ENCODE data around the gene MS4A6E. TPM values are rescaled to one million over a fixed set of nuclear protein-coding genes. Genes with fewer than 3 reads are reported as not detected.

Gene MS4A6E
- total RNA-seq, 1 experiment from 2014 or later = not detected

GRCh38 chr11:60367896-60368295 lies 40.8 kb downstream of the MS4A6E start:
- in situ Hi-C loops (cut with HindIII; ENCODE audit: low pct_unique_long_range_greater_than_20kb, low sequenced_read_pairs) = no loop called here

GRCh38 chr11:60370252-60370810 lies 43.3 kb downstream of the MS4A6E start:
- in situ Hi-C loops (cut with HindIII; ENCODE audit: low pct_unique_long_range_greater_than_20kb, low sequenced_read_pairs) = no loop called here
- no peak for DNase-seq (ENCODE audit: low read depth)

More at GRCh38 chr11:60367896-60368295, 40.8 kb downstream of the MS4A6E start:
- DNase-seq (ENCODE audit: low read depth) = no peak

- DNase-seq (ENCODE audit: low read depth) = no peak
Measured at GRCh38 chr11:60370811-60371298, 43.8 kb downstream of the MS4A6E start.

GRCh38 chr11:60371386-60371785 lies 44.3 kb downstream of the MS4A6E start:
- DNase-seq (ENCODE audit: low read depth) = no peak
- in situ Hi-C loops (cut with HindIII; ENCODE audit: low pct_unique_long_range_greater_than_20kb, low sequenced_read_pairs) = no loop called here

More at GRCh38 chr11:60370811-60371298, 43.8 kb downstream of the MS4A6E start:
- in situ Hi-C loops (cut with HindIII; ENCODE audit: low pct_unique_long_range_greater_than_20kb, low sequenced_read_pairs) = no loop called here

GRCh38 chr11:60371854-60372253 lies 44.8 kb downstream of the MS4A6E start:
- in situ Hi-C loops (cut with HindIII; ENCODE audit: low pct_unique_long_range_greater_than_20kb, low sequenced_read_pairs) = no loop called here

GRCh38 chr11:60372767-60373166 lies 45.7 kb downstream of the MS4A6E start:
- in situ Hi-C loops (cut with HindIII; ENCODE audit: low pct_unique_long_range_greater_than_20kb, low sequenced_read_pairs) = no loop called here
- DNase-seq (ENCODE audit: low read depth) = no peak

More at GRCh38 chr11:60371854-60372253, 44.8 kb downstream of the MS4A6E start:
- DNase-seq (ENCODE audit: low read depth) = no peak

GRCh38 chr11:60375316-60375715 lies 48.3 kb downstream of the MS4A6E start:
- in situ Hi-C loops (cut with HindIII; ENCODE audit: low pct_unique_long_range_greater_than_20kb, low sequenced_read_pairs) = no loop called here
- DNase-seq (ENCODE audit: low read depth) = no peak

- no peak for DNase-seq (ENCODE audit: low read depth)
- in situ Hi-C loops (cut with HindIII; ENCODE audit: low pct_unique_long_range_greater_than_20kb, low sequenced_read_pairs) = no loop called here
Measured at GRCh38 chr11:60376601-60377000, 49.5 kb downstream of the MS4A6E start.

GRCh38 chr11:60377401-60378136 lies 50.5 kb downstream of the MS4A6E start:
- in situ Hi-C loops (cut with HindIII; ENCODE audit: low pct_unique_long_range_greater_than_20kb, low sequenced_read_pairs) = no loop called here
- DNase-seq (ENCODE audit: low read depth) = no peak

- DNase-seq (ENCODE audit: low read depth) = no peak
- in situ Hi-C loops (cut with HindIII; ENCODE audit: low pct_unique_long_range_greater_than_20kb, low sequenced_read_pairs) = no loop called here
Measured at GRCh38 chr11:60378354-60378753, 51.3 kb downstream of the MS4A6E start, which contains the start of gene MS4A7. Gene MS4A7 (plus strand): TSS chr11:60378532. CDS start chr11:60383142, 4,610 bp downstream.

- in situ Hi-C loops (cut with HindIII; ENCODE audit: low pct_unique_long_range_greater_than_20kb, low sequenced_read_pairs) = no loop called here
- no peak for DNase-seq (ENCODE audit: low read depth)
Measured at GRCh38 chr11:60389279-60389910, 62.3 kb downstream of the MS4A6E start.

- in situ Hi-C loops (cut with HindIII; ENCODE audit: low pct_unique_long_range_greater_than_20kb, low sequenced_read_pairs) = no loop called here
- no peak for DNase-seq (ENCODE audit: low read depth)
Measured at GRCh38 chr11:60390419-60390818, 63.4 kb downstream of the MS4A6E start.

Other genes starting within 250 kb of the MS4A6E start
- not detected in 2 replicates for gene MS4A2, start 238.6 kb upstream of the MS4A6E start, total RNA-seq (2014; rRNA removed; shearing (Covaris generic); ENCODE audit: low replicate concordance)
- not detected in 2 replicates for gene MS4A6A, start 144.2 kb upstream of the MS4A6E start, total RNA-seq (2014; rRNA removed; shearing (Covaris generic); ENCODE audit: low replicate concordance)
- not detected in 2 replicates for gene MS4A4E, start 84.1 kb upstream of the MS4A6E start, total RNA-seq (2014; rRNA removed; shearing (Covaris generic); ENCODE audit: low replicate concordance)
- not detected in 2 replicates for gene MS4A4A, start 46.6 kb upstream of the MS4A6E start, total RNA-seq (2014; rRNA removed; shearing (Covaris generic); ENCODE audit: low replicate concordance)
- not detected in 2 replicates for gene MS4A7, start 51.3 kb downstream of the MS4A6E start, total RNA-seq (2014; rRNA removed; shearing (Covaris generic); ENCODE audit: low replicate concordance)
- gene MS4A14, start 69.2 kb downstream of the MS4A6E start, total RNA-seq (2014; rRNA removed; shearing (Covaris generic); ENCODE audit: low replicate concordance) = not detected in 2 replicates
- not detected in 2 replicates for gene MS4A5, start 102.3 kb downstream of the MS4A6E start, total RNA-seq (2014; rRNA removed; shearing (Covaris generic); ENCODE audit: low replicate concordance)
- gene MS4A1, start 128.6 kb downstream of the MS4A6E start, total RNA-seq (2014; rRNA removed; shearing (Covaris generic); ENCODE audit: low replicate concordance) = not detected in 2 replicates
- not detected in 2 replicates for gene MS4A12, start 165.5 kb downstream of the MS4A6E start, total RNA-seq (2014; rRNA removed; shearing (Covaris generic); ENCODE audit: low replicate concordance)
- gene MS4A13, start 188.1 kb downstream of the MS4A6E start, total RNA-seq (2014; rRNA removed; shearing (Covaris generic); ENCODE audit: low replicate concordance) = not detected in 2 replicates